Measurements from ENCODE around the gene UTS2.

The UTS2 gene

GRCh38 chr1:7863756-7864328, 11.0 kb upstream of the UTS2 start:
- H3K4me3 ChIP-seq (ENCODE audit: low read depth, low read length): no peak overlapping the region
- DNase-seq (ENCODE audit: low read depth): no peak
- TF ChIP-seq CTCF (IDR thresholded peaks at IDR 0.05; ENCODE audit: insufficient read depth, low read depth, low read length, missing control alignments): no peak

GRCh38 chr1:7862211-7863060, 9.6 kb upstream of the UTS2 start:
- no peak for DNase-seq (ENCODE audit: low read depth)
- TF ChIP-seq CTCF (IDR thresholded peaks at IDR 0.05; ENCODE audit: insufficient read depth, low read depth, low read length, missing control alignments): no peak
- no peak overlapping the region for H3K4me3 ChIP-seq (ENCODE audit: low read depth, low read length)

- TF ChIP-seq CTCF (IDR thresholded peaks at IDR 0.05; ENCODE audit: insufficient read depth, low read depth, low read length, missing control alignments): no peak
- no peak overlapping the region for H3K4me3 ChIP-seq (ENCODE audit: low read depth, low read length)
- DNase-seq (ENCODE audit: low read depth): no peak
Measured at GRCh38 chr1:7861452-7861851, 8.6 kb upstream of the UTS2 start.

GRCh38 chr1:7860130-7860529, 7.3 kb upstream of the UTS2 start:
- no peak for DNase-seq (ENCODE audit: low read depth)
- TF ChIP-seq CTCF (IDR thresholded peaks at IDR 0.05; ENCODE audit: insufficient read depth, low read depth, low read length, missing control alignments): no peak
- H3K4me3 ChIP-seq (ENCODE audit: low read depth, low read length): no peak overlapping the region

GRCh38 chr1:7859406-7859805, 6.5 kb upstream of the UTS2 start:
- no peak for DNase-seq (ENCODE audit: low read depth)
- TF ChIP-seq CTCF (IDR thresholded peaks at IDR 0.05; ENCODE audit: insufficient read depth, low read depth, low read length, missing control alignments): no peak
- H3K4me3 ChIP-seq (ENCODE audit: low read depth, low read length): no peak overlapping the region

- TF ChIP-seq CTCF (IDR thresholded peaks at IDR 0.05; ENCODE audit: insufficient read depth, low read depth, low read length, missing control alignments): no peak
- H3K4me3 ChIP-seq (ENCODE audit: low read depth, low read length): no peak overlapping the region
- DNase-seq (ENCODE audit: low read depth): no peak
Measured at GRCh38 chr1:7857985-7858384, 5.1 kb upstream of the UTS2 start.
